HepG2 (cell line): ENCODE data around the gene KIF1C. TPM values are rescaled to one million over a fixed set of nuclear protein-coding genes. Genes with fewer than 3 reads are reported as not detected.

Source experiments
- CSRNP2 ChIP-seq: sonication (generic); formaldehyde crosslinking; conservative IDR thresholded peaks from 2 replicates; pipeline ENCODE4 v1.8.0; 2022; ENCODE audit warnings: low read depth, missing genetic modification reagents
- FIP1L1 ChIP-seq: fragments of 200-400 bp; formaldehyde crosslinking; IDR thresholded peaks from 2 replicates; pipeline ENCODE4 v1.6.1; 2018; ENCODE audit warnings: low read depth, mild to moderate bottlenecking, low read length, moderate library complexity, borderline replicate concordance; ENCODE audit not compliant: insufficient read depth
- HMG20B ChIP-seq: conservative IDR thresholded peaks from 2 replicates; pipeline ENCODE4 v1.6.1; 2016; ENCODE audit warnings: missing genetic modification reagents, missing compliant biosample characterization
- NFE2L1 ChIP-seq: sonication (generic); formaldehyde crosslinking; IDR thresholded peaks from 2 replicates; pipeline ENCODE4 v1.4.0; 2020; ENCODE audit warnings: missing genetic modification reagents, mild to moderate bottlenecking, borderline replicate concordance
- RBM22 ChIP-seq: fragments of 200-400 bp; formaldehyde crosslinking; optimal IDR thresholded peaks from 2 replicates; pipeline ENCODE3; 2017; ENCODE audit warnings: mild to moderate bottlenecking, low read length, moderate library complexity
- RBM39 ChIP-seq: fragments of 200-400 bp; formaldehyde crosslinking; IDR thresholded peaks from one replicate; pipeline ENCODE4 v1.6.1; 2018; ENCODE audit warnings: antibody characterized with exemption, mild to moderate bottlenecking, low read depth, low read length; ENCODE audit not compliant: poor library complexity, severe bottlenecking
- SCMH1 ChIP-seq: sonication (generic); formaldehyde crosslinking; IDR thresholded peaks from 2 replicates; pipeline ENCODE4 v1.9.0; 2021; ENCODE audit warnings: missing genetic modification reagents, mild to moderate bottlenecking, borderline replicate concordance
- SOX13 ChIP-seq, 3 experiments: fragments of 450-650 bp in 1 of 3; sonication (generic) in 1 of 3; formaldehyde crosslinking in 1 of 3; IDR thresholded peaks in 2 of 3; conservative IDR thresholded peaks in 1 of 3; 2 replicates each; pipeline versions ENCODE4 v1.5.0 to v1.6.1; 2016 to 2020; ENCODE audit warnings: antibody characterized with exemption in 1 of 3, mild to moderate bottlenecking in 1 of 3, missing compliant biosample characterization in 1 of 3, missing genetic modification reagents in 1 of 3, moderate library complexity in 1 of 3
- ZFP91 ChIP-seq: sonication (generic); formaldehyde crosslinking; IDR thresholded peaks from 2 replicates; pipeline ENCODE4 v1.9.0; 2022; ENCODE audit warnings: missing genetic modification reagents, mild to moderate bottlenecking, borderline replicate concordance
- ZNF367 ChIP-seq: sonication (generic); formaldehyde crosslinking; IDR thresholded peaks from 2 replicates; pipeline ENCODE4 v1.4.0; 2020; ENCODE audit warnings: missing genetic modification reagents, borderline replicate concordance
- polyA plus RNA-seq, 8 experiments: library from polyadenylated mRNA; depleted of rRNA in 3 of 8; stranded (reverse) in 7 of 8; unstranded in 1 of 8; fragments of >200 nt; fragmentation: Illumina TruSeq in 4 of 8; extraction: Trizol in 4 of 8; gene quantifications; 2 replicates each; pipeline versions ENCODE4 v1.2.1 to v1.2.3, GENCODE V29; 2011 to 2016; ENCODE audit warnings: low read depth in 4 of 8, missing spikeins in 1 of 8, mixed read lengths in 1 of 8; ENCODE audit not compliant: insufficient read depth in 1 of 8
- total RNA-seq, 5 experiments: library from RNA; depleted of rRNA; stranded (reverse); fragments of >200 nt; fragmentation: Illumina TruSeq; extraction: Trizol; gene quantifications; 2 replicates each; pipeline ENCODE4 v1.2.3, GENCODE V29; 2016; ENCODE audit warnings: low read depth in 1 of 5
- TF ChIP-seq, protein P1 (sequence below): sonication (generic); formaldehyde crosslinking; IDR thresholded peaks from 2 replicates; pipeline ENCODE4 v1.5.0; 2020; ENCODE audit warnings: mild to moderate bottlenecking, missing genetic modification reagents
- TF ChIP-seq, protein P2 (sequence below): IDR thresholded peaks from 2 replicates; pipeline ENCODE4 v1.6.1; 2016; ENCODE audit warnings: mild to moderate bottlenecking
- TF ChIP-seq, protein P3 (sequence below), 2 experiments: IDR thresholded peaks; 2 replicates each; pipeline ENCODE4 v1.6.1; 2011 to 2012; ENCODE audit warnings: low read length in 2 of 2, borderline replicate concordance in 1 of 2, low read depth in 1 of 2, mild to moderate bottlenecking in 1 of 2, moderate library complexity in 1 of 2
- TF ChIP-seq, protein P4 (sequence below): sonication (generic); formaldehyde crosslinking; IDR thresholded peaks from 2 replicates; pipeline ENCODE4 v1.4.0; 2020; ENCODE audit warnings: missing genetic modification reagents

The KIF1C gene
- total and polyA plus RNA-seq, 2 of the 13 experiments (the other 11 are each of a cell fraction or from before 2014, with no cell fraction given), result 70.0 to 104 TPM

- TF ChIP-seq SOX13 (IDR thresholded peaks at IDR 0.05), result no peak
- no peak; a peak in 1 of 4 replicates for TF ChIP-seq SOX13 (CRISPR knock-in tag; conservative IDR thresholded peaks at IDR 0.05 in 1 of 2, IDR thresholded peaks at IDR 0.05 in 1 of 2)
- no peak for TF ChIP-seq ZNF367 (CRISPR knock-in tag)
- TF ChIP-seq, protein P1, sequence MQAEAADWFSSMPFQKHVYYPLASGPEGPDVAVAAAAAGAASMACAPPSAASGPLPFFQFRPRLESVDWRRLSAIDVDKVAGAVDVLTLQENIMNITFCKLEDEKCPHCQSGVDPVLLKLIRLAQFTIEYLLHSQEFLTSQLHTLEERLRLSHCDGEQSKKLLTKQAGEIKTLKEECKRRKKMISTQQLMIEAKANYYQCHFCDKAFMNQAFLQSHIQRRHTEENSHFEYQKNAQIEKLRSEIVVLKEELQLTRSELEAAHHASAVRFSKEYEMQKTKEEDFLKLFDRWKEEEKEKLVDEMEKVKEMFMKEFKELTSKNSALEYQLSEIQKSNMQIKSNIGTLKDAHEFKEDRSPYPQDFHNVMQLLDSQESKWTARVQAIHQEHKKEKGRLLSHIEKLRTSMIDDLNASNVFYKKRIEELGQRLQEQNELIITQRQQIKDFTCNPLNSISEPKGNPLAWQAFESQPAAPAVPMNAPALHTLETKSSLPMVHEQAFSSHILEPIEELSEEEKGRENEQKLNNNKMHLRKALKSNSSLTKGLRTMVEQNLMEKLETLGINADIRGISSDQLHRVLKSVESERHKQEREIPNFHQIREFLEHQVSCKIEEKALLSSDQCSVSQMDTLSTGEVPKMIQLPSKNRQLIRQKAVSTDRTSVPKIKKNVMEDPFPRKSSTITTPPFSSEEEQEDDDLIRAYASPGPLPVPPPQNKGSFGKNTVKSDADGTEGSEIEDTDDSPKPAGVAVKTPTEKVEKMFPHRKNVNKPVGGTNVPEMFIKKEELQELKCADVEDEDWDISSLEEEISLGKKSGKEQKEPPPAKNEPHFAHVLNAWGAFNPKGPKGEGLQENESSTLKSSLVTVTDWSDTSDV (CRISPR knock-in tag), result no peak
- no peak for TF ChIP-seq ZFP91 (CRISPR knock-in tag)
- TF ChIP-seq, protein P2, sequence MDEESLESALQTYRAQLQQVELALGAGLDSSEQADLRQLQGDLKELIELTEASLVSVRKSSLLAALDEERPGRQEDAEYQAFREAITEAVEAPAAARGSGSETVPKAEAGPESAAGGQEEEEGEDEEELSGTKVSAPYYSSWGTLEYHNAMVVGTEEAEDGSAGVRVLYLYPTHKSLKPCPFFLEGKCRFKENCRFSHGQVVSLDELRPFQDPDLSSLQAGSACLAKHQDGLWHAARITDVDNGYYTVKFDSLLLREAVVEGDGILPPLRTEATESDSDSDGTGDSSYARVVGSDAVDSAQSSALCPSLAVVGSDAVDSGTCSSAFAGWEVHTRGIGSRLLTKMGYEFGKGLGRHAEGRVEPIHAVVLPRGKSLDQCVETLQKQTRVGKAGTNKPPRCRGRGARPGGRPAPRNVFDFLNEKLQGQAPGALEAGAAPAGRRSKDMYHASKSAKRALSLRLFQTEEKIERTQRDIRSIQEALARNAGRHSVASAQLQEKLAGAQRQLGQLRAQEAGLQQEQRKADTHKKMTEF (CRISPR knock-in tag), result no peak; the same call in 1 of the 2 replicates
- TF ChIP-seq RBM39, result no peak
- TF ChIP-seq, protein P3, sequence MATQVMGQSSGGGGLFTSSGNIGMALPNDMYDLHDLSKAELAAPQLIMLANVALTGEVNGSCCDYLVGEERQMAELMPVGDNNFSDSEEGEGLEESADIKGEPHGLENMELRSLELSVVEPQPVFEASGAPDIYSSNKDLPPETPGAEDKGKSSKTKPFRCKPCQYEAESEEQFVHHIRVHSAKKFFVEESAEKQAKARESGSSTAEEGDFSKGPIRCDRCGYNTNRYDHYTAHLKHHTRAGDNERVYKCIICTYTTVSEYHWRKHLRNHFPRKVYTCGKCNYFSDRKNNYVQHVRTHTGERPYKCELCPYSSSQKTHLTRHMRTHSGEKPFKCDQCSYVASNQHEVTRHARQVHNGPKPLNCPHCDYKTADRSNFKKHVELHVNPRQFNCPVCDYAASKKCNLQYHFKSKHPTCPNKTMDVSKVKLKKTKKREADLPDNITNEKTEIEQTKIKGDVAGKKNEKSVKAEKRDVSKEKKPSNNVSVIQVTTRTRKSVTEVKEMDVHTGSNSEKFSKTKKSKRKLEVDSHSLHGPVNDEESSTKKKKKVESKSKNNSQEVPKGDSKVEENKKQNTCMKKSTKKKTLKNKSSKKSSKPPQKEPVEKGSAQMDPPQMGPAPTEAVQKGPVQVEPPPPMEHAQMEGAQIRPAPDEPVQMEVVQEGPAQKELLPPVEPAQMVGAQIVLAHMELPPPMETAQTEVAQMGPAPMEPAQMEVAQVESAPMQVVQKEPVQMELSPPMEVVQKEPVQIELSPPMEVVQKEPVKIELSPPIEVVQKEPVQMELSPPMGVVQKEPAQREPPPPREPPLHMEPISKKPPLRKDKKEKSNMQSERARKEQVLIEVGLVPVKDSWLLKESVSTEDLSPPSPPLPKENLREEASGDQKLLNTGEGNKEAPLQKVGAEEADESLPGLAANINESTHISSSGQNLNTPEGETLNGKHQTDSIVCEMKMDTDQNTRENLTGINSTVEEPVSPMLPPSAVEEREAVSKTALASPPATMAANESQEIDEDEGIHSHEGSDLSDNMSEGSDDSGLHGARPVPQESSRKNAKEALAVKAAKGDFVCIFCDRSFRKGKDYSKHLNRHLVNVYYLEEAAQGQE (IDR thresholded peaks at IDR 0.05; ENCODE audit: borderline replicate concordance in 1 of 2, low read depth in 1 of 2, low read length in 2 of 2), result peak; percentile 23 to 82; a peak in 3 of 4 replicates
- TF ChIP-seq FIP1L1, result no peak
- TF ChIP-seq SCMH1 (CRISPR knock-in tag), result no peak
- TF ChIP-seq NFE2L1 (CRISPR knock-in tag), result no peak
- no peak for TF ChIP-seq CSRNP2 (CRISPR knock-in tag)
- TF ChIP-seq, protein P4, sequence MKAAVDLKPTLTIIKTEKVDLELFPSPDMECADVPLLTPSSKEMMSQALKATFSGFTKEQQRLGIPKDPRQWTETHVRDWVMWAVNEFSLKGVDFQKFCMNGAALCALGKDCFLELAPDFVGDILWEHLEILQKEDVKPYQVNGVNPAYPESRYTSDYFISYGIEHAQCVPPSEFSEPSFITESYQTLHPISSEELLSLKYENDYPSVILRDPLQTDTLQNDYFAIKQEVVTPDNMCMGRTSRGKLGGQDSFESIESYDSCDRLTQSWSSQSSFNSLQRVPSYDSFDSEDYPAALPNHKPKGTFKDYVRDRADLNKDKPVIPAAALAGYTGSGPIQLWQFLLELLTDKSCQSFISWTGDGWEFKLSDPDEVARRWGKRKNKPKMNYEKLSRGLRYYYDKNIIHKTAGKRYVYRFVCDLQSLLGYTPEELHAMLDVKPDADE, result no peak; the same call in 1 of the 2 replicates
- TF ChIP-seq HMG20B (CRISPR knock-in tag), result no peak
- no peak for TF ChIP-seq RBM22
Measured at GRCh38 chr17:4969551-4970173, 28.1 kb upstream of the KIF1C start (continued).
